IMR-90 (cell line): ENCODE measurements around the gene S100A6. TPM values are rescaled to one million over a fixed set of nuclear protein-coding genes. Genes with fewer than 3 reads are reported as not detected.

Source experiments
- ATAC-seq: fragments of 200-7000 bp; cut with Tn5 transposase; 2 replicates; pipeline ENCODE4 v1.9.1; 2020; ENCODE audit warnings: low read depth, mild to moderate bottlenecking, moderate library complexity
- BruUV-seq: library from RNA; stranded (reverse); fragments of 400-500 nt; replicated peaks from 2 replicates; lab custom pipeline; 2021; lab: Mats Ljungman, UMichigan
- CTCF ChIA-PET: fragments of 300-600 bp; formaldehyde crosslinking; extraction: SDS; loops from one replicate; lab custom pipeline; 2021; ENCODE audit warnings: antibody characterized with exemption; lab: Yijun Ruan, JAX
- POLR2A ChIA-PET: fragments of 300-600 bp; sonication (Branson Sonifier 250); formaldehyde crosslinking; loops from one replicate; lab custom pipeline; 2022; ENCODE audit warnings: antibody characterized with exemption; ENCODE audit not compliant: unreplicated experiment; lab: Charles Lee
- DNase-seq: peaks from one replicate; pipeline ENCODE4 v3.0.0; 2013
- H2AFZ ChIP-seq: replicated peaks from 2 replicates; pipeline ENCODE3; 2013; ENCODE audit warnings: low read length, mild to moderate bottlenecking; ENCODE audit not compliant: poor library complexity
- H2AK5ac ChIP-seq: 2 replicates; pipeline ENCODE4 v1.6.1; 2013; ENCODE audit warnings: low read depth, low read length, inconsistent platforms
- H2AK9ac ChIP-seq: replicated peaks from 2 replicates; pipeline ENCODE3; 2013; ENCODE audit warnings: mild to moderate bottlenecking, low read depth, low read length, moderate library complexity; ENCODE audit not compliant: poor library complexity
- H2BK120ac ChIP-seq: 2 replicates; pipeline ENCODE4 v1.6.1; 2013; ENCODE audit warnings: low read depth, low read length, inconsistent platforms
- H2BK15ac ChIP-seq: 3 replicates; pipeline ENCODE4 v1.6.1; 2013; ENCODE audit warnings: low read depth, low read length, inconsistent platforms
- H2BK20ac ChIP-seq: 2 replicates; pipeline ENCODE4 v1.6.1; 2013; ENCODE audit warnings: low read depth, mild to moderate bottlenecking, inconsistent platforms, low read length, moderate library complexity
- H2BK5ac ChIP-seq: 2 replicates; pipeline ENCODE4 v1.6.1; 2013; ENCODE audit warnings: mild to moderate bottlenecking, low read depth, low read length, inconsistent platforms; ENCODE audit not compliant: poor library complexity, severe bottlenecking
- H3K14ac ChIP-seq: replicated peaks from 2 replicates; pipeline ENCODE4 v1.6.1; 2013; ENCODE audit warnings: low read depth, low read length, inconsistent platforms
- H3K18ac ChIP-seq: 2 replicates; pipeline ENCODE4 v1.6.1; 2013; ENCODE audit warnings: low read depth, low read length, control low read depth
- H3K23ac ChIP-seq: 2 replicates; pipeline ENCODE4 v1.6.1; 2013; ENCODE audit warnings: low read depth, low read length, inconsistent platforms
- H3K27ac ChIP-seq: 2 replicates; pipeline ENCODE4 v1.5.1; 2013; ENCODE audit warnings: mild to moderate bottlenecking, control low read depth, low read length; ENCODE audit not compliant: insufficient read depth
- H3K27me3 ChIP-seq: 2 replicates; pipeline ENCODE4 v1.6.1; 2013; ENCODE audit warnings: low read length; ENCODE audit not compliant: control insufficient read depth, insufficient read depth
- H3K36me3 ChIP-seq: 2 replicates; pipeline ENCODE4 v1.6.1; 2013; ENCODE audit warnings: low read length, mixed read lengths; ENCODE audit not compliant: control insufficient read depth, insufficient read depth
- H3K4ac ChIP-seq: 2 replicates; pipeline ENCODE4 v1.6.1; 2013; ENCODE audit warnings: low read depth, low read length, inconsistent platforms
- H3K4me1 ChIP-seq: 2 replicates; pipeline ENCODE4 v1.6.1; 2013; ENCODE audit warnings: low read length, mixed read lengths; ENCODE audit not compliant: control insufficient read depth, insufficient read depth
- H3K4me2 ChIP-seq: 2 replicates; pipeline ENCODE4 v1.6.1; 2013; ENCODE audit warnings: low read depth, mild to moderate bottlenecking, control low read depth, low read length, moderate library complexity
- H3K4me3 ChIP-seq: 2 replicates; pipeline ENCODE4 v1.5.1; 2013; ENCODE audit warnings: low read depth, mild to moderate bottlenecking, control low read depth, low read length, moderate library complexity; ENCODE audit not compliant: insufficient read depth
- H3K56ac ChIP-seq: 2 replicates; pipeline ENCODE4 v1.6.1; 2013; ENCODE audit warnings: low read length, inconsistent platforms; ENCODE audit not compliant: insufficient read depth; ENCODE audit errors: extremely low read depth
- H3K79me1 ChIP-seq, 2 experiments: 2 replicates each; pipeline ENCODE4 v1.6.1; 2013; ENCODE audit warnings: low read length in 2 of 2, inconsistent platforms in 1 of 2, low read depth in 1 of 2
- H3K9ac ChIP-seq: 2 replicates; pipeline ENCODE4 v1.6.1; 2013; ENCODE audit warnings: low read depth, low read length, control low read depth
- H3K9me1 ChIP-seq: 2 replicates; pipeline ENCODE4 v1.6.1; 2013; ENCODE audit warnings: low read length, inconsistent platforms; ENCODE audit not compliant: insufficient read depth
- H3K9me3 ChIP-seq: 2 replicates; pipeline ENCODE4 v1.6.1; 2013; ENCODE audit warnings: low read length; ENCODE audit not compliant: control insufficient read depth, insufficient read depth
- H4K20me1 ChIP-seq: 2 replicates; pipeline ENCODE4 v1.6.1; 2013; ENCODE audit warnings: low read length, inconsistent platforms; ENCODE audit not compliant: insufficient read depth
- H4K5ac ChIP-seq: 2 replicates; pipeline ENCODE4 v1.6.1; 2013; ENCODE audit warnings: mild to moderate bottlenecking, low read depth, low read length, control low read depth
- H4K8ac ChIP-seq, 2 experiments: 2 replicates each; pipeline ENCODE4 v1.6.1; 2013; ENCODE audit warnings: low read depth in 2 of 2, low read length in 2 of 2, control low read depth in 1 of 2, inconsistent platforms in 1 of 2
- H4K91ac ChIP-seq: 2 replicates; pipeline ENCODE4 v1.6.1; 2013; ENCODE audit warnings: low read depth, low read length, inconsistent platforms; ENCODE audit not compliant: insufficient read depth
- BHLHE40 ChIP-seq: fragments of 150-350 bp; IDR thresholded peaks from 2 replicates; pipeline ENCODE4 v1.6.1; 2016; ENCODE audit warnings: mild to moderate bottlenecking, low read depth, low read length
- CEBPB ChIP-seq: IDR thresholded peaks from 2 replicates; pipeline ENCODE4 v1.6.1; 2012; ENCODE audit warnings: low read depth, low read length, improper control_type of control experiment
- CHD1 ChIP-seq: IDR thresholded peaks from 2 replicates; pipeline ENCODE4 v1.6.1; 2012; ENCODE audit warnings: low read depth, low read length, improper control_type of control experiment
- FOS ChIP-seq: fragments of 150-350 bp; IDR thresholded peaks from 2 replicates; pipeline ENCODE4 v1.6.1; 2016; ENCODE audit warnings: low read depth, low read length
- MAFK ChIP-seq: IDR thresholded peaks from 2 replicates; pipeline ENCODE4 v1.6.1; 2012; ENCODE audit warnings: low read depth, low read length, improper control_type of control experiment
- MAZ ChIP-seq: IDR thresholded peaks from 2 replicates; pipeline ENCODE4 v1.6.1; 2012; ENCODE audit warnings: low read depth, mild to moderate bottlenecking, low read length, improper control_type of control experiment, moderate library complexity, borderline replicate concordance
- MXI1 ChIP-seq: IDR thresholded peaks from 2 replicates; pipeline ENCODE4 v1.6.1; 2012; ENCODE audit warnings: low read depth, mild to moderate bottlenecking, low read length, moderate library complexity, borderline replicate concordance
- NFE2L2 ChIP-seq: fragments of 150-350 bp; IDR thresholded peaks from 2 replicates; pipeline ENCODE4 v1.6.1; 2016; ENCODE audit warnings: low read depth, mild to moderate bottlenecking, low read length
- POLR2A ChIP-seq: IDR thresholded peaks from 2 replicates; pipeline ENCODE4 v1.6.1; 2012; ENCODE audit warnings: mild to moderate bottlenecking, low read depth, low read length
- RAD21 ChIP-seq: IDR thresholded peaks from 2 replicates; pipeline ENCODE4 v1.6.1; 2012; ENCODE audit warnings: low read length, improper control_type of control experiment
- RCOR1 ChIP-seq: IDR thresholded peaks from 2 replicates; pipeline ENCODE4 v1.6.1; 2012; ENCODE audit warnings: mild to moderate bottlenecking, low read length, improper control_type of control experiment; ENCODE audit not compliant: insufficient replicate concordance
- RFX5 ChIP-seq: IDR thresholded peaks from 2 replicates; pipeline ENCODE4 v1.8.0; 2012; ENCODE audit warnings: low read depth, mild to moderate bottlenecking, low read length, moderate library complexity
- WGBS, 2 experiments: methylation state at CpG; one replicate each; pipeline versions ENCODE4 v1.1.5 to v1.1.7; 2013; ENCODE audit warnings: missing lambda C conversion rate in 2 of 2; ENCODE audit not compliant: insufficient read length in 1 of 2; ENCODE audit errors: extremely low coverage in 2 of 2; 5-methylcytosine and 5-hydroxymethylcytosine counted together
- dilution Hi-C: fragments of 300-500 bp; cut with HindIII; formaldehyde crosslinking; loops from one replicate; pipeline ENCODE4 v1.14.3; 2018; ENCODE audit warnings: low sequenced_read_pairs; ENCODE audit not compliant: unreplicated experiment
- in situ Hi-C: fragments of 300-500 bp; cut with MboI; formaldehyde crosslinking; loops from 3 replicates; pipeline ENCODE4 v1.14.3; 2019; ENCODE audit warnings: low sequenced_read_pairs, inconsistent platforms, mixed read lengths
- intact Hi-C: fragments of 100-400 bp; cut with micrococcal nuclease; formaldehyde crosslinking; loops from 2 replicates; pipeline ENCODE4 v1.10.0; 2022
- polyA plus RNA-seq, 3 experiments: library from polyadenylated mRNA; depleted of rRNA; stranded (reverse); fragments of >200 nt; gene quantifications; 2 replicates each; pipeline ENCODE4 v1.2.3, GENCODE V29; 2012; ENCODE audit warnings: low replicate concordance in 1 of 3
- total RNA-seq: library from RNA; depleted of rRNA; stranded (reverse); fragments of >200 nt; gene quantifications from 2 replicates; pipeline ENCODE4 v1.2.3, GENCODE V29; 2012
- TF ChIP-seq, protein P1 (sequence below): fragments of 150-350 bp; IDR thresholded peaks from 2 replicates; pipeline ENCODE4 v1.6.1; 2017; ENCODE audit warnings: mild to moderate bottlenecking, antibody characterized with exemption, low read length, low read depth
- TF ChIP-seq, protein P2 (sequence below): conservative IDR thresholded peaks from 2 replicates; pipeline ENCODE4 v1.5.1; 2012; ENCODE audit warnings: mild to moderate bottlenecking, low read depth, low read length, improper control_type of control experiment

The S100A6 gene
- total and polyA plus RNA-seq, 2 of the 4 experiments (the other 2 are of a cell fraction), result 373 to 1,755 TPM

DNA sequence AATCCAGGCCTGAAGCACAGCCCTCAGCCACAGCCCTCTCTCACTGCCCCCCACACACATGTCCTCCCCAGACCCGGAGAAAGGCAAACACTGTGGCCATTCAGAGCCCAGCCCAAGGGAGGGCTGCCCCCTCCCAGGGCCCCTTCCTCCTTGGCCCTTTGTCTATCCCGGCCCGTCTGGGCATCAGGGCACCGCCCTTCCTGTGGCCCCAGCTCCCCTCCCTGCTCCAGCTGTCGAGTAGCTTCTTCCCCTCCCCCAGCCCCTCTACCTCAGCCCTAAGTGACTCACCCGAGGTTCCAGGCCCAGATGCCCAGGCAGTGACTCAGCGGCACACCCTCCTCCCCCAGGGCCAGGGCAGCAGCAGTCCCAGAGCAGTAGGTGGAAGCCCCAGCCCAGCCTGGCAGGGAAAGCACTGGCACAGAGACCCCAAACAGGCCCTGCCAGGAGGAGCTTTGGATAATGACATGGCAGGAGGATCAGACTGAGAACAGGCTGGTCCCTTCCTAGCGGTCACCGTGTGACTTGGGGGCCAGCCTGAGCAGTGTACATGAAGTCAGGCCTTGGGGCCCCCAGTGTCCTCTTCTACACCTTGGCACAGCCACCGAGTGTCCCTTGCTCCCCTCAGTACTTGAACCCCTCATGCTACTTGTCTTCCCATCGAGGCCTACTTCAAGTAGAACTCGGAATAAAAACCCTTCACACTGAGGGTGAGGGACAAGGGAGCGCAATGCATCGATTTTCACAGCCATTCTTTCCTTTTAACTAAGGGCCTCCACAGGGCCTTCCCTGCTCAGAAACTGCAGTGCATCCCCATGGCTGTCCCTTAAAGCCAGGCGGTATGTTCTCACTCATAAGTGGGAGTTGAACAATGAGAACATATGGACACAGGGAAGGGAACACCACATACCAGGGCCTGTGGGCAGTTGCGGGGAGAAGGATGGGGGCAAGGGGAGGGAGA lies 30.9 kb upstream of the S100A6 start:
- H2BK120ac ChIP-seq, result peak overlapping the region; percentile 100
- CTCF ChIA-PET, result interaction anchor here (1.5 kb wide), 1 partner anchor 32 kb away, joined by 13 read pairs; no protein-coding TSS in a partner anchor
- POLR2A ChIA-PET, result interaction anchor here (0.5 to 1.6 kb wide), 10 partner anchors 12 to 153 kb away, joined by 3 to 34 read pairs (median 4); partner anchors contain the start of genes S100A13, S100A5 and S100A6
- peaks cover 4 to 49% of the 10 kb centered on the region in 2 experiments; a peak in 3 of 4 replicates for H3K79me1 ChIP-seq
- H2AK9ac ChIP-seq, result peak overlapping the region; percentile 100
- no peak overlapping the region for H3K4me3 ChIP-seq
- H3K18ac ChIP-seq, result peak overlapping the region; percentile 98
- WGBS, 2 experiments, result 11% methylated on average over 7 of the region's 16 CpGs; no CpG with 5 or more reads in 1 of the 2 experiments
- in situ Hi-C loops (loop anchor here (5.0 to 10.0 kb wide), 2 partner anchors 34 to 52 kb away; no protein-coding TSS in a partner anchor), intact Hi-C loops (loop anchor here (2.0 kb wide), 1 partner anchor 18 kb away; the partner anchor contains the start of gene S100A3), dilution Hi-C loops (no loop called here)
- no peaks in the 10 kb centered on the region for H3K9me3 ChIP-seq
- peak overlapping the region; percentile 100 for H3K14ac ChIP-seq
- H3K56ac ChIP-seq, result peak overlapping the region; percentile 99
- H3K9ac ChIP-seq, result peak overlapping the region; percentile 66
- no peaks in the 10 kb centered on the region for H3K36me3 ChIP-seq
- peaks cover 28% of the 10 kb centered on the region for H3K9me1 ChIP-seq
- H3K27ac ChIP-seq, result peak overlapping the region; percentile 94
- H2AK5ac ChIP-seq, result peak overlapping the region; percentile 100
- H2AFZ ChIP-seq, result peak overlapping the region; percentile 76
- DNase-seq (peak; percentile 99), ATAC-seq (peak; percentile 85)
- H4K5ac ChIP-seq, result peak overlapping the region; percentile 99
- no peaks in the 10 kb centered on the region for H3K27me3 ChIP-seq
- H3K4ac ChIP-seq, result peak overlapping the region; percentile 100
- peak overlapping the region; percentile 99 for H2BK15ac ChIP-seq
- peak overlapping the region; percentile 100 for H4K91ac ChIP-seq
- peak overlapping the region; percentile 97 to 100 for H4K8ac ChIP-seq
- H3K4me1 ChIP-seq, result peaks cover 31% of the 10 kb centered on the region
- H2BK20ac ChIP-seq, result peak overlapping the region; percentile 100
- peak overlapping the region; percentile 25 for H3K4me2 ChIP-seq
- H4K20me1 ChIP-seq, result no peaks in the 10 kb centered on the region
- no TSS peak for BruUV-seq
- peak overlapping the region; percentile 100 for H3K23ac ChIP-seq
- H2BK5ac ChIP-seq, result peak overlapping the region; percentile 98
- TF ChIP-seq, protein P1, sequence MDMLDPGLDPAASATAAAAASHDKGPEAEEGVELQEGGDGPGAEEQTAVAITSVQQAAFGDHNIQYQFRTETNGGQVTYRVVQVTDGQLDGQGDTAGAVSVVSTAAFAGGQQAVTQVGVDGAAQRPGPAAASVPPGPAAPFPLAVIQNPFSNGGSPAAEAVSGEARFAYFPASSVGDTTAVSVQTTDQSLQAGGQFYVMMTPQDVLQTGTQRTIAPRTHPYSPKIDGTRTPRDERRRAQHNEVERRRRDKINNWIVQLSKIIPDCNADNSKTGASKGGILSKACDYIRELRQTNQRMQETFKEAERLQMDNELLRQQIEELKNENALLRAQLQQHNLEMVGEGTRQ, result no peak
- TF ChIP-seq RFX5 (no peak), RAD21 (peak; percentile 35; the same call in 1 of the 2 replicates), MXI1 (peak; percentile 44; the same call in 1 of the 2 replicates), MAFK (no peak), FOS (peak; percentile 100), NFE2L2 (peak; percentile 69; the same call in 1 of the 2 replicates), RCOR1 (peak; percentile 95), BHLHE40 (peak; percentile 74), CHD1 (no peak), CEBPB (0 out of 2 replicates have a peak, but pooled peaks have one; percentile 0), POLR2A (peak; percentile 68), MAZ (peak; percentile 95; the same call in 1 of the 2 replicates)
- TF ChIP-seq, protein P2, sequence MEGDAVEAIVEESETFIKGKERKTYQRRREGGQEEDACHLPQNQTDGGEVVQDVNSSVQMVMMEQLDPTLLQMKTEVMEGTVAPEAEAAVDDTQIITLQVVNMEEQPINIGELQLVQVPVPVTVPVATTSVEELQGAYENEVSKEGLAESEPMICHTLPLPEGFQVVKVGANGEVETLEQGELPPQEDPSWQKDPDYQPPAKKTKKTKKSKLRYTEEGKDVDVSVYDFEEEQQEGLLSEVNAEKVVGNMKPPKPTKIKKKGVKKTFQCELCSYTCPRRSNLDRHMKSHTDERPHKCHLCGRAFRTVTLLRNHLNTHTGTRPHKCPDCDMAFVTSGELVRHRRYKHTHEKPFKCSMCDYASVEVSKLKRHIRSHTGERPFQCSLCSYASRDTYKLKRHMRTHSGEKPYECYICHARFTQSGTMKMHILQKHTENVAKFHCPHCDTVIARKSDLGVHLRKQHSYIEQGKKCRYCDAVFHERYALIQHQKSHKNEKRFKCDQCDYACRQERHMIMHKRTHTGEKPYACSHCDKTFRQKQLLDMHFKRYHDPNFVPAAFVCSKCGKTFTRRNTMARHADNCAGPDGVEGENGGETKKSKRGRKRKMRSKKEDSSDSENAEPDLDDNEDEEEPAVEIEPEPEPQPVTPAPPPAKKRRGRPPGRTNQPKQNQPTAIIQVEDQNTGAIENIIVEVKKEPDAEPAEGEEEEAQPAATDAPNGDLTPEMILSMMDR, result no peak
